ENCODE measurements around the gene MRM3. TPM values are rescaled to one million over a fixed set of nuclear protein-coding genes. Genes with fewer than 3 reads are reported as not detected.

Gene MRM3
- total and polyA plus RNA-seq, 2 experiments from 2014 or later = 17.7 to 23.4 TPM

DNA sequence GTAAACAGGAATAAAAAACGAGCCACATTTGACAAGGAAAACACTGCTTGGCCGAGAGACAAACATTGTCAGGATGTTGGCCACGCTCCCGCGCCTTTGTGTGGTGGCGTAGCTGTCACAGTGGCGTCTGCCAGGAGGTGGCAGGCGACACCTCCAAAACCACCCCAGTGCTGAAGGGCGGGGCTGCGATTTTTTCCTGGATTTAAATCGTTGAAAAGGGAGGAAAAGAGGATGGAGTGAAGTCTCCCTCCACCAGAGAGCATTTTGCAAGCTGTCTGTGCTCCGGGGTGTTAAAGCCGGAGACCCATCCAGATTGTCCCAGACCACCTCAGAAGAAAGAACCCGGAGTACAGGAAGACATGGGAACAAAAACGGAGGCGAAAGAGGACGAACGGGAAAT is 12.7 kb downstream of the MRM3 start (continued):
- TF ChIP-seq, protein P1, sequence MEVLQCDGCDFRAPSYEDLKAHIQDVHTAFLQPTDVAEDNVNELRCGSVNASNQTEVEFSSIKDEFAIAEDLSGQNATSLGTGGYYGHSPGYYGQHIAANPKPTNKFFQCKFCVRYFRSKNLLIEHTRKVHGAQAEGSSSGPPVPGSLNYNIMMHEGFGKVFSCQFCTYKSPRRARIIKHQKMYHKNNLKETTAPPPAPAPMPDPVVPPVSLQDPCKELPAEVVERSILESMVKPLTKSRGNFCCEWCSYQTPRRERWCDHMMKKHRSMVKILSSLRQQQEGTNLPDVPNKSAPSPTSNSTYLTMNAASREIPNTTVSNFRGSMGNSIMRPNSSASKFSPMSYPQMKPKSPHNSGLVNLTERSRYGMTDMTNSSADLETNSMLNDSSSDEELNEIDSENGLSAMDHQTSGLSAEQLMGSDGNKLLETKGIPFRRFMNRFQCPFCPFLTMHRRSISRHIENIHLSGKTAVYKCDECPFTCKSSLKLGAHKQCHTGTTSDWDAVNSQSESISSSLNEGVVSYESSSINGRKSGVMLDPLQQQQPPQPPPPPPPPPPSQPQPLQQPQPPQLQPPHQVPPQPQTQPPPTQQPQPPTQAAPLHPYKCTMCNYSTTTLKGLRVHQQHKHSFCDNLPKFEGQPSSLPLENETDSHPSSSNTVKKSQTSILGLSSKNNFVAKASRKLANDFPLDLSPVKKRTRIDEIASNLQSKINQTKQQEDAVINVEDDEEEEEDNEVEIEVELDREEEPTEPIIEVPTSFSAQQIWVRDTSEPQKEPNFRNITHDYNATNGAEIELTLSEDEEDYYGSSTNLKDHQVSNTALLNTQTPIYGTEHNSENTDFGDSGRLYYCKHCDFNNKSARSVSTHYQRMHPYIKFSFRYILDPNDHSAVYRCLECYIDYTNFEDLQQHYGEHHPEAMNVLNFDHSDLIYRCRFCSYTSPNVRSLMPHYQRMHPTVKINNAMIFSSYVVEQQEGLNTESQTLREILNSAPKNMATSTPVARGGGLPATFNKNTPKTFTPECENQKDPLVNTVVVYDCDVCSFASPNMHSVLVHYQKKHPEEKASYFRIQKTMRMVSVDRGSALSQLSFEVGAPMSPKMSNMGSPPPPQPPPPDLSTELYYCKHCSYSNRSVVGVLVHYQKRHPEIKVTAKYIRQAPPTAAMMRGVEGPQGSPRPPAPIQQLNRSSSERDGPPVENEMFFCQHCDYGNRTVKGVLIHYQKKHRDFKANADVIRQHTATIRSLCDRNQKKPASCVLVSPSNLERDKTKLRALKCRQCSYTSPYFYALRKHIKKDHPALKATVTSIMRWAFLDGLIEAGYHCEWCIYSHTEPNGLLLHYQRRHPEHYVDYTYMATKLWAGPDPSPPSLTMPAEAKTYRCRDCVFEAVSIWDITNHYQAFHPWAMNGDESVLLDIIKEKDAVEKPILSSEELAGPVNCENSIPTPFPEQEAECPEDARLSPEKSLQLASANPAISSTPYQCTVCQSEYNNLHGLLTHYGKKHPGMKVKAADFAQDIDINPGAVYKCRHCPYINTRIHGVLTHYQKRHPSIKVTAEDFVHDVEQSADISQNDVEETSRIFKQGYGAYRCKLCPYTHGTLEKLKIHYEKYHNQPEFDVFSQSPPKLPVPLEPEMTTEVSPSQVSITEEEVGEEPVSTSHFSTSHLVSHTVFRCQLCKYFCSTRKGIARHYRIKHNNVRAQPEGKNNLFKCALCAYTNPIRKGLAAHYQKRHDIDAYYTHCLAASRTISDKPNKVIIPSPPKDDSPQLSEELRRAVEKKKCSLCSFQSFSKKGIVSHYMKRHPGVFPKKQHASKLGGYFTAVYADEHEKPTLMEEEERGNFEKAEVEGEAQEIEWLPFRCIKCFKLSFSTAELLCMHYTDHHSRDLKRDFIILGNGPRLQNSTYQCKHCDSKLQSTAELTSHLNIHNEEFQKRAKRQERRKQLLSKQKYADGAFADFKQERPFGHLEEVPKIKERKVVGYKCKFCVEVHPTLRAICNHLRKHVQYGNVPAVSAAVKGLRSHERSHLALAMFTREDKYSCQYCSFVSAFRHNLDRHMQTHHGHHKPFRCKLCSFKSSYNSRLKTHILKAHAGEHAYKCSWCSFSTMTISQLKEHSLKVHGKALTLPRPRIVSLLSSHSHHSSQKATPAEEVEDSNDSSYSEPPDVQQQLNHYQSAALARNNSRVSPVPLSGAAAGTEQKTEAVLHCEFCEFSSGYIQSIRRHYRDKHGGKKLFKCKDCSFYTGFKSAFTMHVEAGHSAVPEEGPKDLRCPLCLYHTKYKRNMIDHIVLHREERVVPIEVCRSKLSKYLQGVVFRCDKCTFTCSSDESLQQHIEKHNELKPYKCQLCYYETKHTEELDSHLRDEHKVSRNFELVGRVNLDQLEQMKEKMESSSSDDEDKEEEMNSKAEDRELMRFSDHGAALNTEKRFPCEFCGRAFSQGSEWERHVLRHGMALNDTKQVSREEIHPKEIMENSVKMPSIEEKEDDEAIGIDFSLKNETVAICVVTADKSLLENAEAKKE (CRISPR knock-in tag; IDR thresholded peaks at IDR 0.05) = no peak
- TF ChIP-seq, protein P2, sequence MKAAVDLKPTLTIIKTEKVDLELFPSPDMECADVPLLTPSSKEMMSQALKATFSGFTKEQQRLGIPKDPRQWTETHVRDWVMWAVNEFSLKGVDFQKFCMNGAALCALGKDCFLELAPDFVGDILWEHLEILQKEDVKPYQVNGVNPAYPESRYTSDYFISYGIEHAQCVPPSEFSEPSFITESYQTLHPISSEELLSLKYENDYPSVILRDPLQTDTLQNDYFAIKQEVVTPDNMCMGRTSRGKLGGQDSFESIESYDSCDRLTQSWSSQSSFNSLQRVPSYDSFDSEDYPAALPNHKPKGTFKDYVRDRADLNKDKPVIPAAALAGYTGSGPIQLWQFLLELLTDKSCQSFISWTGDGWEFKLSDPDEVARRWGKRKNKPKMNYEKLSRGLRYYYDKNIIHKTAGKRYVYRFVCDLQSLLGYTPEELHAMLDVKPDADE (IDR thresholded peaks at IDR 0.05) = no peak
- TF ChIP-seq, protein P3, sequence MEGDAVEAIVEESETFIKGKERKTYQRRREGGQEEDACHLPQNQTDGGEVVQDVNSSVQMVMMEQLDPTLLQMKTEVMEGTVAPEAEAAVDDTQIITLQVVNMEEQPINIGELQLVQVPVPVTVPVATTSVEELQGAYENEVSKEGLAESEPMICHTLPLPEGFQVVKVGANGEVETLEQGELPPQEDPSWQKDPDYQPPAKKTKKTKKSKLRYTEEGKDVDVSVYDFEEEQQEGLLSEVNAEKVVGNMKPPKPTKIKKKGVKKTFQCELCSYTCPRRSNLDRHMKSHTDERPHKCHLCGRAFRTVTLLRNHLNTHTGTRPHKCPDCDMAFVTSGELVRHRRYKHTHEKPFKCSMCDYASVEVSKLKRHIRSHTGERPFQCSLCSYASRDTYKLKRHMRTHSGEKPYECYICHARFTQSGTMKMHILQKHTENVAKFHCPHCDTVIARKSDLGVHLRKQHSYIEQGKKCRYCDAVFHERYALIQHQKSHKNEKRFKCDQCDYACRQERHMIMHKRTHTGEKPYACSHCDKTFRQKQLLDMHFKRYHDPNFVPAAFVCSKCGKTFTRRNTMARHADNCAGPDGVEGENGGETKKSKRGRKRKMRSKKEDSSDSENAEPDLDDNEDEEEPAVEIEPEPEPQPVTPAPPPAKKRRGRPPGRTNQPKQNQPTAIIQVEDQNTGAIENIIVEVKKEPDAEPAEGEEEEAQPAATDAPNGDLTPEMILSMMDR (conservative IDR thresholded peaks at IDR 0.05; ENCODE audit: low read depth in 2 of 2) = peak; percentile 87 to 95
- TF ChIP-seq CREB1 (CRISPR knock-in tag; IDR thresholded peaks at IDR 0.05; ENCODE audit: low read depth) = peak; percentile 21; the same call in 1 of the 2 replicates

DNA sequence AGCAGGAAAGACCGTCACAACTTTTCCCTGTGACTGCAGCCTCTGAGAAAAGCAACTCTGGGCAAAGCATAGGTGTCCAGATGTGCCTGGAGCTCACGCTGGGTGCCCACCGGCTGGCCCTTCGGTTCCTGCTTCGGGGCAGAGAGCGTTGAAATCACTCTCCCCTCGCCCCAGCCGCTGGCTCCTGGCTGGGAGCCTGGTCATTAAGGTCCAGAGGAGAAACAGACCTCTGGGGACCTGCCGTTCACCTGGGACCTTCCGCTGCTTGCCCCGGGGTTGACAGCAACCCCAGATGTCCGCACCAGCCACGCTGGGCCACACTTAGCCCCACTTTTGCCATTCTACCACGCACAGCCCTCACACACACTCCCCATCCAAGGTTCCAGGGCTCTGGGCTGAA is 13.1 kb downstream of the MRM3 start:
- H3K79me2 ChIP-seq (replicated peaks; ENCODE audit: insufficient read depth) = no peaks in the 10 kb centered on the region; the same call in 1 of the 2 replicates
- H3K4me1 Mint-ChIP-seq = peaks cover 16% of the 10 kb centered on the region
- DNase-seq (ENCODE audit: low spot score) (no peak), ATAC-seq (no peak)
- H3K4me1 ChIP-seq (ENCODE audit: insufficient read depth) = no peaks in the 10 kb centered on the region
- peaks cover 32% of the 10 kb centered on the region for H3K36me3 Mint-ChIP-seq (ENCODE audit: low read depth)
- H3K27ac ChIP-seq (ENCODE audit: low read depth) = peak overlapping the region; percentile 5; the same call in 1 of the 2 replicates
- no peak overlapping the region for H3K4me2 ChIP-seq
- no peaks in the 10 kb centered on the region for H3K9me2 ChIP-seq (ENCODE audit: insufficient read depth)
- H3K4me3 ChIP-seq = no peak overlapping the region
- H3K27me3 Mint-ChIP-seq (ENCODE audit: insufficient read depth, low read depth, poor library complexity) = peaks cover 24% of the 10 kb centered on the region
- no peaks in the 10 kb centered on the region; the same call in 1 of the 3 replicates for H3K9me3 Mint-ChIP-seq
- H2AFZ ChIP-seq = no peak overlapping the region
- no peak overlapping the region for H3K4me3 Mint-ChIP-seq
- H3K36me3 ChIP-seq (ENCODE audit: insufficient read depth) = no peaks in the 10 kb centered on the region
- H4K20me1 ChIP-seq (replicated peaks; ENCODE audit: insufficient read depth) = peaks cover 5% of the 10 kb centered on the region
- peak overlapping the region; percentile 87; the same call in 1 of the 2 replicates for H3K27ac Mint-ChIP-seq
- peaks cover 17% of the 10 kb centered on the region for H3F3A ChIP-seq (replicated peaks; ENCODE audit: low read depth)
- no peaks in the 10 kb centered on the region for H3K27me3 ChIP-seq (ENCODE audit: insufficient read depth)
- TF ChIP-seq EZH2 (IDR thresholded peaks at IDR 0.05; ENCODE audit: low read depth, unreplicated experiment) = no peak
- TF ChIP-seq NANOG (IDR thresholded peaks at IDR 0.05; ENCODE audit: borderline replicate concordance) = no peak
- no peak for TF ChIP-seq REST (IDR thresholded peaks at IDR 0.05; ENCODE audit: unreplicated experiment)
- no peak for TF ChIP-seq ZNF114 (CRISPR knock-in tag; IDR thresholded peaks at IDR 0.05)
- TF ChIP-seq POLR2AphosphoS5 (IDR thresholded peaks at IDR 0.05; ENCODE audit: low read depth) = no peak
- TF ChIP-seq, protein P3 (conservative IDR thresholded peaks at IDR 0.05; ENCODE audit: low read depth in 2 of 2) = no peak
- no peak for TF ChIP-seq JUNB (IDR thresholded peaks at IDR 0.05; ENCODE audit: unreplicated experiment)
